HepG2 (cell line): ENCODE results near the gene SNAI1. TPM values are rescaled to one million over a fixed set of nuclear protein-coding genes. Genes with fewer than 3 reads are reported as not detected.

Experiments used
- AKAP8 ChIP-seq: sonication (generic); formaldehyde crosslinking; IDR thresholded peaks from 2 replicates; pipeline ENCODE4 v1.5.1; 2020; ENCODE audit warnings: mild to moderate bottlenecking, missing genetic modification reagents
- BCL6 ChIP-seq: IDR thresholded peaks from 2 replicates; pipeline ENCODE4 v1.6.1; 2016; ENCODE audit warnings: missing genetic modification reagents, missing compliant biosample characterization
- CBX2 ChIP-seq, 2 experiments: fragments of 200-600 bp in 1 of 2; sonication (generic); formaldehyde crosslinking in 1 of 2; IDR thresholded peaks; 2 replicates each; pipeline versions ENCODE4 v1.7.0 to v1.8.1; 2018 to 2022; ENCODE audit warnings: low read depth in 2 of 2, low read length in 1 of 2, mild to moderate bottlenecking in 1 of 2, missing genetic modification reagents in 1 of 2
- CEBPB ChIP-seq: IDR thresholded peaks from 2 replicates; pipeline ENCODE4 v1.6.1; 2011; ENCODE audit warnings: low read depth, low read length, improper control_type of control experiment, borderline replicate concordance
- DR1 ChIP-seq: sonication (generic); formaldehyde crosslinking; IDR thresholded peaks from 2 replicates; pipeline ENCODE4 v1.8.0; 2021; ENCODE audit warnings: mild to moderate bottlenecking, missing genetic modification reagents, inconsistent platforms
- GATAD2A ChIP-seq: IDR thresholded peaks from 2 replicates; pipeline ENCODE4 v1.6.1; 2016
- HOXA3 ChIP-seq: sonication (generic); formaldehyde crosslinking; IDR thresholded peaks from 2 replicates; pipeline ENCODE4 v1.5.0; 2020; ENCODE audit warnings: missing genetic modification reagents
- MYC ChIP-seq: sonication (generic); formaldehyde crosslinking; IDR thresholded peaks from 2 replicates; pipeline ENCODE4 v1.9.0; 2021; ENCODE audit warnings: missing genetic modification reagents, borderline replicate concordance
- POGZ ChIP-seq: sonication (generic); formaldehyde crosslinking; IDR thresholded peaks from 2 replicates; pipeline ENCODE4 v1.4.0; 2020; ENCODE audit warnings: mild to moderate bottlenecking, missing genetic modification reagents
- RFX3 ChIP-seq: IDR thresholded peaks from 2 replicates; pipeline ENCODE4 v1.6.1; 2016; ENCODE audit warnings: missing biosample characterization, missing genetic modification reagents
- SALL1 ChIP-seq: sonication (generic); formaldehyde crosslinking; IDR thresholded peaks from 2 replicates; pipeline ENCODE4 v1.8.0; 2022; ENCODE audit warnings: mild to moderate bottlenecking, missing genetic modification reagents
- STAG1 ChIP-seq: sonication (generic); formaldehyde crosslinking; IDR thresholded peaks from 2 replicates; pipeline ENCODE4 v1.4.0; 2020; ENCODE audit warnings: missing genetic modification reagents
- TEAD3 ChIP-seq: optimal IDR thresholded peaks from 2 replicates; pipeline ENCODE3; 2016; ENCODE audit warnings: borderline replicate concordance
- TP53 ChIP-seq: sonication (generic); formaldehyde crosslinking; conservative IDR thresholded peaks from 2 replicates; pipeline ENCODE4 v1.4.0; 2020; ENCODE audit warnings: missing genetic modification reagents
- YEATS2 ChIP-seq: sonication (generic); formaldehyde crosslinking; IDR thresholded peaks from 2 replicates; pipeline ENCODE4 v1.4.0; 2020; ENCODE audit warnings: missing genetic modification reagents, borderline replicate concordance
- ZMYM4 ChIP-seq: sonication (generic); formaldehyde crosslinking; IDR thresholded peaks from 2 replicates; pipeline ENCODE4 v1.8.1; 2023; ENCODE audit warnings: mild to moderate bottlenecking, missing genetic modification reagents
- ZNF256 ChIP-seq: sonication (generic); formaldehyde crosslinking; conservative IDR thresholded peaks from 2 replicates; pipeline ENCODE4 v1.4.0; 2020; ENCODE audit warnings: missing genetic modification reagents
- ZNF264 ChIP-seq: sonication (generic); formaldehyde crosslinking; IDR thresholded peaks from 2 replicates; pipeline ENCODE4 v1.4.0; 2020; ENCODE audit warnings: missing genetic modification reagents
- ZNF326 ChIP-seq: sonication (generic); formaldehyde crosslinking; IDR thresholded peaks from 2 replicates; pipeline ENCODE4 v1.4.0; 2020; ENCODE audit warnings: missing genetic modification reagents, borderline replicate concordance
- ZNF615 ChIP-seq: sonication (generic); formaldehyde crosslinking; IDR thresholded peaks from 2 replicates; pipeline ENCODE4 v1.5.0; 2020; ENCODE audit warnings: mild to moderate bottlenecking, missing genetic modification reagents, borderline replicate concordance
- ZNF720 ChIP-seq: sonication (generic); formaldehyde crosslinking; IDR thresholded peaks from 2 replicates; pipeline ENCODE4 v1.4.0; 2020; ENCODE audit warnings: missing genetic modification reagents
- polyA plus RNA-seq, 8 experiments: library from polyadenylated mRNA; depleted of rRNA in 3 of 8; stranded (reverse) in 7 of 8; unstranded in 1 of 8; fragments of >200 nt; fragmentation: Illumina TruSeq in 4 of 8; extraction: Trizol in 4 of 8; gene quantifications; 2 replicates each; pipeline versions ENCODE4 v1.2.1 to v1.2.3, GENCODE V29; 2011 to 2016; ENCODE audit warnings: low read depth in 4 of 8, missing spikeins in 1 of 8, mixed read lengths in 1 of 8; ENCODE audit not compliant: insufficient read depth in 1 of 8
- total RNA-seq, 5 experiments: library from RNA; depleted of rRNA; stranded (reverse); fragments of >200 nt; fragmentation: Illumina TruSeq; extraction: Trizol; gene quantifications; 2 replicates each; pipeline ENCODE4 v1.2.3, GENCODE V29; 2016; ENCODE audit warnings: low read depth in 1 of 5
- TF ChIP-seq, protein P1 (sequence below): sonication (generic); formaldehyde crosslinking; IDR thresholded peaks from 2 replicates; pipeline ENCODE4 v1.5.1; 2020; ENCODE audit warnings: mild to moderate bottlenecking, missing genetic modification reagents, moderate library complexity
- TF ChIP-seq, protein P2 (sequence below): IDR thresholded peaks from 2 replicates; pipeline ENCODE4 v1.6.1; 2018; ENCODE audit warnings: missing genetic modification reagents
- TF ChIP-seq, protein P3 (sequence below): sonication (generic); formaldehyde crosslinking; IDR thresholded peaks from 2 replicates; pipeline ENCODE4 v1.4.0; 2020; ENCODE audit warnings: missing genetic modification reagents

SNAI1 gene
- total and polyA plus RNA-seq, 2 of the 13 experiments (the other 11 are each of a cell fraction or from before 2014, with no cell fraction given): 1.3 to 1.4 TPM

DNA sequence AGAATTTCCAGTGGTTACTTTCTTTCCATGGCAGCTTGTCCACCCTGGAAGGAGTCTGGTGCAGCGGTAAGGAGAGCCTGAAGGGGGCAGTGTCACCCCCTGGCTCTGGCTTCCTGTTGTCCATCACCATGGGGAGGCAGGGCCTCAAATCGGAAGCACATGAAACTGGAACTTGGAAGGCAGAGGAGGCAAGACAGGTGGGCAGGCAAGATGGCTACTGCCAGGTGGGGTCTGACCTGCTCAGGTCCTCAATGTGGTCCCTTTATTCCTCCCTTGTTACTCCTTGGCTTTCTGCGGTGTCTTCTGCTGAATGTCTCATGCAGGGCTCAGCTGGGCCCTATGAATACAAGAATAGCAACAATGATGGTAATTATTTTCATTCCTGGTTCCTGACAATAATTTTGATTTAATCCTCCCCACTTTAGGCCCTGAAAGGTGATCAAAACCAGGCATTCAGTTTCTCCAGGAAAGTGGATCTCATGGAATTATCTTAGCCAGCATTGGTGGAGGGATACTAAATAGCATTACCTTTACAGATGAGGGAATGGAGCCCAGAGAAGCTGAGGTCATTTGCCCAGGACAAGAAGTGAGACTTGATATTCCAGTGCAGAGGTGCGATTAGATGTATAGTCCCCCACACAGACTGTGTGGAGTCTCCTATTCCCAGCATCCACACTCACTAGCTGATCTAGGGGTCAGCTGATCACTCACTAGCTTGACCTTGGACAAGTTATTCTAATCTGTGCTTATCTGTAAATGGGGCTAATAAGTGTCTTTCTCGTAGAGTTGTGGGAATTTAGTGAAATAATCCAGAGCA, 17.6 kb upstream of the SNAI1 start (continued):
- TF ChIP-seq, protein P1, sequence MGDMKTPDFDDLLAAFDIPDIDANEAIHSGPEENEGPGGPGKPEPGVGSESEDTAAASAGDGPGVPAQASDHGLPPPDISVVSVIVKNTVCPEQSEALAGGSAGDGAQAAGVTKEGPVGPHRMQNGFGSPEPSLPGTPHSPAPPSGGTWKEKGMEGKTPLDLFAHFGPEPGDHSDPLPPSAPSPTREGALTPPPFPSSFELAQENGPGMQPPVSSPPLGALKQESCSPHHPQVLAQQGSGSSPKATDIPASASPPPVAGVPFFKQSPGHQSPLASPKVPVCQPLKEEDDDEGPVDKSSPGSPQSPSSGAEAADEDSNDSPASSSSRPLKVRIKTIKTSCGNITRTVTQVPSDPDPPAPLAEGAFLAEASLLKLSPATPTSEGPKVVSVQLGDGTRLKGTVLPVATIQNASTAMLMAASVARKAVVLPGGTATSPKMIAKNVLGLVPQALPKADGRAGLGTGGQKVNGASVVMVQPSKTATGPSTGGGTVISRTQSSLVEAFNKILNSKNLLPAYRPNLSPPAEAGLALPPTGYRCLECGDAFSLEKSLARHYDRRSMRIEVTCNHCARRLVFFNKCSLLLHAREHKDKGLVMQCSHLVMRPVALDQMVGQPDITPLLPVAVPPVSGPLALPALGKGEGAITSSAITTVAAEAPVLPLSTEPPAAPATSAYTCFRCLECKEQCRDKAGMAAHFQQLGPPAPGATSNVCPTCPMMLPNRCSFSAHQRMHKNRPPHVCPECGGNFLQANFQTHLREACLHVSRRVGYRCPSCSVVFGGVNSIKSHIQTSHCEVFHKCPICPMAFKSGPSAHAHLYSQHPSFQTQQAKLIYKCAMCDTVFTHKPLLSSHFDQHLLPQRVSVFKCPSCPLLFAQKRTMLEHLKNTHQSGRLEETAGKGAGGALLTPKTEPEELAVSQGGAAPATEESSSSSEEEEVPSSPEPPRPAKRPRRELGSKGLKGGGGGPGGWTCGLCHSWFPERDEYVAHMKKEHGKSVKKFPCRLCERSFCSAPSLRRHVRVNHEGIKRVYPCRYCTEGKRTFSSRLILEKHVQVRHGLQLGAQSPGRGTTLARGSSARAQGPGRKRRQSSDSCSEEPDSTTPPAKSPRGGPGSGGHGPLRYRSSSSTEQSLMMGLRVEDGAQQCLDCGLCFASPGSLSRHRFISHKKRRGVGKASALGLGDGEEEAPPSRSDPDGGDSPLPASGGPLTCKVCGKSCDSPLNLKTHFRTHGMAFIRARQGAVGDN (CRISPR knock-in tag): peak; percentile 64
- TF ChIP-seq, protein P2, sequence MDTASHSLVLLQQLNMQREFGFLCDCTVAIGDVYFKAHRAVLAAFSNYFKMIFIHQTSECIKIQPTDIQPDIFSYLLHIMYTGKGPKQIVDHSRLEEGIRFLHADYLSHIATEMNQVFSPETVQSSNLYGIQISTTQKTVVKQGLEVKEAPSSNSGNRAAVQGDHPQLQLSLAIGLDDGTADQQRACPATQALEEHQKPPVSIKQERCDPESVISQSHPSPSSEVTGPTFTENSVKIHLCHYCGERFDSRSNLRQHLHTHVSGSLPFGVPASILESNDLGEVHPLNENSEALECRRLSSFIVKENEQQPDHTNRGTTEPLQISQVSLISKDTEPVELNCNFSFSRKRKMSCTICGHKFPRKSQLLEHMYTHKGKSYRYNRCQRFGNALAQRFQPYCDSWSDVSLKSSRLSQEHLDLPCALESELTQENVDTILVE (CRISPR knock-in tag): peak; percentile 61; the same call in 1 of the 2 replicates
- TF ChIP-seq, protein P3, sequence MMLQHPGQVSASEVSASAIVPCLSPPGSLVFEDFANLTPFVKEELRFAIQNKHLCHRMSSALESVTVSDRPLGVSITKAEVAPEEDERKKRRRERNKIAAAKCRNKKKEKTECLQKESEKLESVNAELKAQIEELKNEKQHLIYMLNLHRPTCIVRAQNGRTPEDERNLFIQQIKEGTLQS (CRISPR knock-in tag): 0 out of 2 replicates have a peak, but pooled peaks have one; percentile 26
- TF ChIP-seq CBX2 (IDR thresholded peaks at IDR 0.05; ENCODE audit: low read depth, low read length) (no peak), CBX2 (CRISPR knock-in tag; IDR thresholded peaks at IDR 0.05; ENCODE audit: low read depth) (no peak), ZNF256 (CRISPR knock-in tag) (0 out of 2 replicates have a peak, but pooled peaks have one; percentile 49), GATAD2A (0 out of 2 replicates have a peak, but pooled peaks have one; percentile 43), DR1 (CRISPR knock-in tag) (no peak), ZNF615 (CRISPR knock-in tag) (no peak), BCL6 (CRISPR knock-in tag) (peak; percentile 30; the same call in 1 of the 2 replicates), STAG1 (CRISPR knock-in tag) (peak; percentile 61), HOXA3 (CRISPR knock-in tag) (peak; percentile 32; the same call in 1 of the 2 replicates), ZNF264 (CRISPR knock-in tag) (0 out of 2 replicates have a peak, but pooled peaks have one; percentile 48), ZNF720 (CRISPR knock-in tag) (0 out of 2 replicates have a peak, but pooled peaks have one; percentile 37), ZMYM4 (CRISPR knock-in tag) (peak; percentile 39; the same call in 1 of the 2 replicates), CEBPB (no peak), AKAP8 (CRISPR knock-in tag) (no peak), ZNF326 (no peak), TP53 (CRISPR knock-in tag) (peak; percentile 33; the same call in 1 of the 2 replicates), YEATS2 (CRISPR knock-in tag) (no peak), SALL1 (peak; percentile 59), POGZ (CRISPR knock-in tag) (0 out of 2 replicates have a peak, but pooled peaks have one; percentile 37), TEAD3 (CRISPR knock-in tag) (peak; percentile 64), MYC (CRISPR knock-in tag) (peak; percentile 53; the same call in 1 of the 2 replicates), RFX3 (CRISPR knock-in tag) (0 out of 2 replicates have a peak, but pooled peaks have one; percentile 13)
